A673 (cell line): ENCODE measurements around the gene HDAC7.

Experiments used
- CTCF ChIP-seq: fragments of 300-800, 200-600 bp; sonication (generic); conservative IDR thresholded peaks from 2 replicates; pipeline ENCODE4 v1.5.1; 2017; ENCODE audit warnings: low read depth, mild to moderate bottlenecking, antibody characterized with exemption, low read length, moderate library complexity, mixed read lengths
- EZH2 ChIP-seq: fragments of 200-600 bp; sonication (generic); IDR thresholded peaks from 2 replicates; pipeline ENCODE4 v1.6.1; 2017; ENCODE audit warnings: borderline replicate concordance, low read depth, mild to moderate bottlenecking, mixed read lengths, antibody characterized with exemption, low read length; ENCODE audit not compliant: poor library complexity, severe bottlenecking

- no peak for TF ChIP-seq CTCF
- TF ChIP-seq EZH2: no peak
These were observed 68.7 kb downstream of the HDAC7 start for GRCh38 chr12:47750916-47751470.
